Caco-2 (cell line): ENCODE results near the gene BICD1. TPM values are rescaled to one million over a fixed set of nuclear protein-coding genes. Genes with fewer than 3 reads are reported as not detected.

Source experiments
- BruUV-seq: library from RNA; stranded (reverse); fragments of 400-500 nt; replicated peaks from 2 replicates; lab custom pipeline; 2021; lab: Mats Ljungman, UMichigan
- CTCF ChIA-PET: fragments of 300-600 bp; sonication (Branson Sonifier 250); formaldehyde crosslinking; loops from one replicate; lab custom pipeline; 2022; ENCODE audit warnings: antibody characterized with exemption; lab: Charles Lee
- POLR2A ChIA-PET: fragments of 300-600 bp; sonication (Branson Sonifier 250); formaldehyde crosslinking; loops from one replicate; lab custom pipeline; 2022; ENCODE audit warnings: antibody characterized with exemption; lab: Charles Lee
- DNase-seq, 2 experiments: peaks; one replicate each; pipeline versions ENCODE4 v3.0.0 to v3.0.0-alpha.2; 2020 to 2022
- H3K27me3 ChIP-seq: replicated peaks from 2 replicates; pipeline ENCODE4 v1.6.0; 2011; ENCODE audit warnings: low read length; ENCODE audit not compliant: control insufficient read depth, insufficient read depth
- H3K36me3 ChIP-seq: 2 replicates; pipeline ENCODE4 v1.5.1; 2011; ENCODE audit warnings: low read length; ENCODE audit not compliant: control insufficient read depth, insufficient read depth
- H3K4me1 ChIP-seq: fragments of 250-450 bp; sonication (Bioruptor Pico); 2 replicates; pipeline ENCODE4 v1.5.1; 2020; ENCODE audit warnings: mild to moderate bottlenecking
- H3K4me3 ChIP-seq: 2 replicates; pipeline ENCODE4 v1.5.1; 2011; ENCODE audit warnings: low read depth, mild to moderate bottlenecking, control low read depth, low read length
- H3K9me3 ChIP-seq: fragments of 250-450 bp; sonication (Bioruptor Pico); 2 replicates; pipeline ENCODE4 v1.5.1; 2020; ENCODE audit warnings: mild to moderate bottlenecking, moderate library complexity
- H3K27ac Mint-ChIP-seq: one replicate; pipeline ENCODE4 v1.8.0; 2022; ENCODE audit warnings: mixed read lengths; ENCODE audit not compliant: unreplicated experiment
- H3K27me3 Mint-ChIP-seq: one replicate; pipeline ENCODE4 v1.8.0; 2022; ENCODE audit warnings: mixed read lengths; ENCODE audit not compliant: insufficient read depth, unreplicated experiment
- H3K36me3 Mint-ChIP-seq: one replicate; pipeline ENCODE4 v1.8.0; 2022; ENCODE audit warnings: mild to moderate bottlenecking, mixed read lengths; ENCODE audit not compliant: insufficient read depth, unreplicated experiment
- H3K4me1 Mint-ChIP-seq: one replicate; pipeline ENCODE4 v1.8.0; 2022; ENCODE audit warnings: low read depth, mixed read lengths; ENCODE audit not compliant: unreplicated experiment
- H3K4me3 Mint-ChIP-seq: one replicate; pipeline ENCODE4 v1.8.0; 2022; ENCODE audit warnings: mild to moderate bottlenecking, moderate library complexity, mixed read lengths; ENCODE audit not compliant: unreplicated experiment
- H3K9me3 Mint-ChIP-seq: one replicate; pipeline ENCODE4 v1.8.0; 2022; ENCODE audit warnings: mixed read lengths; ENCODE audit not compliant: unreplicated experiment
- CTCF ChIP-seq, 2 experiments: fragments of 200-600 bp in 1 of 2; IDR thresholded peaks; 1 replicate in 1 of 2; 2 replicates in 1 of 2; pipeline versions ENCODE4 v1.5.1 to v1.8.0; 2011 to 2022; ENCODE audit warnings: antibody characterized with exemption in 1 of 2, control low read depth in 1 of 2, inconsistent platforms in 1 of 2, low read depth in 1 of 2, low read length in 1 of 2, mild to moderate bottlenecking in 1 of 2, moderate library complexity in 1 of 2; ENCODE audit not compliant: insufficient read depth in 1 of 2, severe bottlenecking in 1 of 2, unreplicated experiment in 1 of 2
- intact Hi-C: fragments of 100-400 bp; cut with micrococcal nuclease; formaldehyde crosslinking; loops from one replicate; pipeline ENCODE4 v1.10.0; 2022; ENCODE audit not compliant: unreplicated experiment
- total RNA-seq: library from RNA; stranded (reverse); gene quantifications from 2 replicates; pipeline ENCODE4 v1.2.3, GENCODE V29; 2022

Gene BICD1
- total RNA-seq, 1 experiment from 2014 or later, result 36.2 TPM

GRCh38 chr12:32110942-32111341 is 4.3 kb downstream of the BICD1 start:
- Histone ChIP-seq H3K27me3 (no peaks in the 10 kb centered on the region), H3K36me3 (no peaks in the 10 kb centered on the region), H3K9me3 (no peaks in the 10 kb centered on the region), H3K4me1 (peaks cover 16% of the 10 kb centered on the region), H3K4me3 (no peak overlapping the region)
- intact Hi-C loops, result no loop called here
- BruUV-seq, result no TSS peak
- ChIA-PET CTCF (no interaction called here), POLR2A (no interaction called here)
- H3K4me3 Mint-ChIP-seq, result no peak overlapping the region
- H3K27ac Mint-ChIP-seq, result no peak overlapping the region
- no peak for DNase-seq
- no peaks in the 10 kb centered on the region for H3K9me3 Mint-ChIP-seq
- H3K27me3 Mint-ChIP-seq, result no peaks in the 10 kb centered on the region
- H3K4me1 Mint-ChIP-seq, result peaks cover 15% of the 10 kb centered on the region
- peaks cover 28% of the 10 kb centered on the region for H3K36me3 Mint-ChIP-seq
- no peak for TF ChIP-seq CTCF (IDR thresholded peaks at IDR 0.05; ENCODE audit: insufficient read depth in 1 of 2, low read depth in 1 of 2, low read length in 1 of 2, severe bottlenecking in 1 of 2, unreplicated experiment in 1 of 2)

GRCh38 chr12:32115404-32116104 is 8.9 kb downstream of the BICD1 start:
- POLR2A ChIA-PET, result no interaction called here
- no peak overlapping the region for H3K27ac Mint-ChIP-seq
- no peak overlapping the region for H3K4me3 Mint-ChIP-seq
- no peaks in the 10 kb centered on the region for H3K4me1 Mint-ChIP-seq
- peaks cover 22% of the 10 kb centered on the region for H3K36me3 Mint-ChIP-seq
- Histone ChIP-seq H3K27me3 (no peaks in the 10 kb centered on the region), H3K36me3 (no peaks in the 10 kb centered on the region; the same call in 1 of the 2 replicates), H3K9me3 (no peaks in the 10 kb centered on the region), H3K4me1 (no peaks in the 10 kb centered on the region), H3K4me3 (no peak overlapping the region)
- H3K27me3 Mint-ChIP-seq, result no peaks in the 10 kb centered on the region
- no peak for TF ChIP-seq CTCF (IDR thresholded peaks at IDR 0.05; ENCODE audit: insufficient read depth in 1 of 2, low read depth in 1 of 2, low read length in 1 of 2, severe bottlenecking in 1 of 2, unreplicated experiment in 1 of 2)
- CTCF ChIA-PET, result interaction anchor here (0.6 kb wide), 1 partner anchor 43 kb away, joined by 4 read pairs; no protein-coding TSS in a partner anchor
- intact Hi-C loops, result no loop called here
- BruUV-seq, result no TSS peak
- H3K9me3 Mint-ChIP-seq, result no peaks in the 10 kb centered on the region
- no peak for DNase-seq

GRCh38 chr12:32116897-32117296 is 10.2 kb downstream of the BICD1 start:
- intact Hi-C loops, result no loop called here
- Mint-ChIP-seq H3K4me3 (no peak overlapping the region), H3K27ac (no peak overlapping the region), H3K27me3 (no peaks in the 10 kb centered on the region), H3K36me3 (peaks cover 20% of the 10 kb centered on the region), H3K4me1 (no peaks in the 10 kb centered on the region), H3K9me3 (no peaks in the 10 kb centered on the region)
- H3K4me3 ChIP-seq, result no peak overlapping the region
- no peak for TF ChIP-seq CTCF (IDR thresholded peaks at IDR 0.05; ENCODE audit: insufficient read depth in 1 of 2, low read depth in 1 of 2, low read length in 1 of 2, severe bottlenecking in 1 of 2, unreplicated experiment in 1 of 2)
- no peak for DNase-seq
- CTCF ChIA-PET, result no interaction called here
- POLR2A ChIA-PET, result no interaction called here
- H3K4me1 ChIP-seq, result no peaks in the 10 kb centered on the region
- no peaks in the 10 kb centered on the region for H3K27me3 ChIP-seq
- no peaks in the 10 kb centered on the region for H3K9me3 ChIP-seq
- H3K36me3 ChIP-seq, result no peaks in the 10 kb centered on the region; the same call in 1 of the 2 replicates
- no TSS peak for BruUV-seq
